ENCODE results near the gene RAB35. TPM values are rescaled to one million over a fixed set of nuclear protein-coding genes. Genes with fewer than 3 reads are reported as not detected.

RAB35 gene
- total and polyA plus RNA-seq, 2 experiments from 2014 or later: 9.9 to 16.9 TPM

- Histone ChIP-seq H3K79me2 (replicated peaks; ENCODE audit: insufficient read depth) (no peaks in the 10 kb centered on the region), H3K4me1 (ENCODE audit: insufficient read depth) (peaks cover 22% of the 10 kb centered on the region), H3K27me3 (ENCODE audit: insufficient read depth) (no peaks in the 10 kb centered on the region), H4K20me1 (replicated peaks; ENCODE audit: insufficient read depth) (no peaks in the 10 kb centered on the region), H3K36me3 (ENCODE audit: insufficient read depth) (no peaks in the 10 kb centered on the region), H2AFZ (no peak overlapping the region), H3K4me3 (peak overlapping the region; percentile 47), H3K27ac (ENCODE audit: low read depth) (peak overlapping the region; percentile 89), H3F3A (replicated peaks; ENCODE audit: low read depth) (peaks cover 22% of the 10 kb centered on the region), H3K4me2 (peak overlapping the region; percentile 72), H3K9me2 (ENCODE audit: insufficient read depth) (no peaks in the 10 kb centered on the region)
- Mint-ChIP-seq H3K4me1 (peaks cover 46% of the 10 kb centered on the region), H3K9me3 (no peaks in the 10 kb centered on the region; the same call in 2 of the 3 replicates), H3K36me3 (ENCODE audit: low read depth) (peaks cover 29% of the 10 kb centered on the region), H3K4me3 (peak overlapping the region; percentile 70), H3K27me3 (ENCODE audit: insufficient read depth, low read depth, poor library complexity) (peaks cover 14% of the 10 kb centered on the region), H3K27ac (peak overlapping the region; percentile 100)
- TF ChIP-seq REST (IDR thresholded peaks at IDR 0.05; ENCODE audit: unreplicated experiment) (no peak), ZNF462 (CRISPR knock-in tag; IDR thresholded peaks at IDR 0.05) (no peak), ZNF114 (CRISPR knock-in tag; IDR thresholded peaks at IDR 0.05) (no peak), POLR2AphosphoS5 (IDR thresholded peaks at IDR 0.05; ENCODE audit: low read depth) (no peak), CREB1 (CRISPR knock-in tag; IDR thresholded peaks at IDR 0.05; ENCODE audit: low read depth) (no peak), CTCF (conservative IDR thresholded peaks at IDR 0.05; ENCODE audit: low read depth in 2 of 2) (no peak), NANOG (IDR thresholded peaks at IDR 0.05; ENCODE audit: borderline replicate concordance) (no peak), ETS1 (IDR thresholded peaks at IDR 0.05) (no peak), EZH2 (IDR thresholded peaks at IDR 0.05; ENCODE audit: low read depth, unreplicated experiment) (no peak)
- ATAC-seq: peak; percentile 33
- peak; percentile 67 for DNase-seq (ENCODE audit: low spot score)
Measured at GRCh38 chr12:120085920-120086645, 30.5 kb downstream of the RAB35 start.

All from GM23338 (cell line).